Measurements from ENCODE around the gene NEURL3.

NEURL3 gene

GRCh38 chr2:96541398-96542152, 36.4 kb upstream of the NEURL3 start:
- no peak overlapping the region for H3K4me3 ChIP-seq (ENCODE audit: low read length)
- H3K9ac ChIP-seq (ENCODE audit: low read length), result no peak overlapping the region
- TF ChIP-seq CTCF (IDR thresholded peaks at IDR 0.05; ENCODE audit: low read depth, low read length) (no peak), EZH2phosphoT487 (IDR thresholded peaks at IDR 0.05; ENCODE audit: low read depth) (no peak)
- peaks cover 75% of the 10 kb centered on the region for H4K20me1 ChIP-seq (ENCODE audit: insufficient read depth, low read length)
- no peaks in the 10 kb centered on the region for H3K9me3 ChIP-seq (ENCODE audit: insufficient read depth, low read length)
- peaks cover 37% of the 10 kb centered on the region for H3K79me2 ChIP-seq (ENCODE audit: low read length)
- H3K27ac ChIP-seq (ENCODE audit: low read length), result no peak overlapping the region
- H3K4me2 ChIP-seq (ENCODE audit: low read length), result no peak overlapping the region
- H3K36me3 ChIP-seq (replicated peaks; ENCODE audit: low read depth, low read length), result peaks cover 33% of the 10 kb centered on the region
- H2AFZ ChIP-seq (ENCODE audit: low read depth, low read length), result no peak overlapping the region
- peaks cover 16% of the 10 kb centered on the region for H3K4me1 ChIP-seq (ENCODE audit: low read length)
- peaks cover 8% of the 10 kb centered on the region; the same call in 1 of the 2 replicates for H3K27me3 ChIP-seq (ENCODE audit: low read depth, low read length)

- Histone ChIP-seq H4K20me1 (ENCODE audit: insufficient read depth, low read length) (peaks cover 68% of the 10 kb centered on the region), H3K79me2 (ENCODE audit: low read length) (peaks cover 32% of the 10 kb centered on the region)
Observed at GRCh38 chr2:96540136-96540535, 35.0 kb upstream of the NEURL3 start.

GRCh38 chr2:96539215-96539920, 34.2 kb upstream of the NEURL3 start:
- TF ChIP-seq CTCF (IDR thresholded peaks at IDR 0.05; ENCODE audit: low read depth, low read length), result no peak
- TF ChIP-seq EZH2phosphoT487 (IDR thresholded peaks at IDR 0.05; ENCODE audit: low read depth), result no peak

More at GRCh38 chr2:96540136-96540535, 35.0 kb upstream of the NEURL3 start:
- H3K4me1 ChIP-seq (ENCODE audit: low read length), result peaks cover 27% of the 10 kb centered on the region
- no peak overlapping the region for H3K27ac ChIP-seq (ENCODE audit: low read length)
- no peak overlapping the region for H3K9ac ChIP-seq (ENCODE audit: low read length)
- no peak overlapping the region for H3K4me2 ChIP-seq (ENCODE audit: low read length)
- H2AFZ ChIP-seq (ENCODE audit: low read depth, low read length), result no peak overlapping the region
- no peaks in the 10 kb centered on the region for H3K9me3 ChIP-seq (ENCODE audit: insufficient read depth, low read length)
- peaks cover 9% of the 10 kb centered on the region; the same call in 1 of the 2 replicates for H3K27me3 ChIP-seq (ENCODE audit: low read depth, low read length)
- no peak overlapping the region for H3K4me3 ChIP-seq (ENCODE audit: low read length)
- peaks cover 28% of the 10 kb centered on the region for H3K36me3 ChIP-seq (replicated peaks; ENCODE audit: low read depth, low read length)
- no peak for TF ChIP-seq EZH2phosphoT487 (IDR thresholded peaks at IDR 0.05; ENCODE audit: low read depth)
- no peak for TF ChIP-seq CTCF (IDR thresholded peaks at IDR 0.05; ENCODE audit: low read depth, low read length)

More at GRCh38 chr2:96539215-96539920, 34.2 kb upstream of the NEURL3 start:
- Histone ChIP-seq H3K4me2 (ENCODE audit: low read length) (no peak overlapping the region), H2AFZ (ENCODE audit: low read depth, low read length) (no peak overlapping the region), H4K20me1 (ENCODE audit: insufficient read depth, low read length) (peaks cover 67% of the 10 kb centered on the region), H3K4me1 (ENCODE audit: low read length) (peaks cover 27% of the 10 kb centered on the region), H3K36me3 (replicated peaks; ENCODE audit: low read depth, low read length) (peaks cover 28% of the 10 kb centered on the region), H3K4me3 (ENCODE audit: low read length) (no peak overlapping the region), H3K27ac (ENCODE audit: low read length) (no peak overlapping the region), H3K27me3 (ENCODE audit: low read depth, low read length) (peaks cover 15% of the 10 kb centered on the region; the same call in 1 of the 2 replicates), H3K79me2 (ENCODE audit: low read length) (peaks cover 32% of the 10 kb centered on the region), H3K9ac (ENCODE audit: low read length) (no peak overlapping the region), H3K9me3 (ENCODE audit: insufficient read depth, low read length) (no peaks in the 10 kb centered on the region)
